ENCODE measurements around the gene ZNF674. TPM values are rescaled to one million over a fixed set of nuclear protein-coding genes. Genes with fewer than 3 reads are reported as not detected.
"Not testable (repeated sequence)": the region's sequence is repeated elsewhere in the genome, so short reads cannot be mapped to it uniquely, and the experiment has no call there.

Gene ZNF674
- total RNA-seq, 1 donor from 2014 or later: 4.7 TPM

GRCh38 chrX:46571423-46572339, 26.5 kb upstream of the ZNF674 start:
- intact Hi-C loops (cut with micrococcal nuclease): no loop called here

GRCh38 chrX:46569621-46570020, 24.4 kb upstream of the ZNF674 start:
- intact Hi-C loops (cut with micrococcal nuclease): no loop called here

- intact Hi-C loops (cut with micrococcal nuclease): no loop called here
Observed at GRCh38 chrX:46567388-46567787, 22.2 kb upstream of the ZNF674 start.

GRCh38 chrX:46561824-46562657, 16.8 kb upstream of the ZNF674 start:
- intact Hi-C loops (cut with micrococcal nuclease): no loop called here

- intact Hi-C loops (cut with micrococcal nuclease): no loop called here
Observed at GRCh38 chrX:46559062-46559461, 13.8 kb upstream of the ZNF674 start.

- intact Hi-C loops (cut with micrococcal nuclease): loop anchor here (2.0 kb wide), 1 partner anchor 242 kb away; no protein-coding TSS in a partner anchor
Observed at GRCh38 chrX:46554942-46555341, 9.7 kb upstream of the ZNF674 start.

GRCh38 chrX:46553935-46554334, 8.7 kb upstream of the ZNF674 start:
- intact Hi-C loops (cut with micrococcal nuclease): loop anchor here (2.0 kb wide), 1 partner anchor 243 kb away; no protein-coding TSS in a partner anchor

- intact Hi-C loops (cut with micrococcal nuclease): no loop called here
Observed at GRCh38 chrX:46551494-46552128, 6.4 kb upstream of the ZNF674 start.

GRCh38 chrX:46549914-46550313, 4.7 kb upstream of the ZNF674 start:
- intact Hi-C loops (cut with micrococcal nuclease): loop anchor here (5.0 kb wide), 1 partner anchor 137 kb away; no protein-coding TSS in a partner anchor

GRCh38 chrX:46547857-46548256, 2.6 kb upstream of the ZNF674 start:
- intact Hi-C loops (cut with micrococcal nuclease): loop anchor here (5.0 kb wide), 1 partner anchor 139 kb away; no protein-coding TSS in a partner anchor

GRCh38 chrX:46544527-46544926, 694 bp downstream of the ZNF674 start:
- intact Hi-C loops (cut with micrococcal nuclease): not testable (repeated sequence)

- intact Hi-C loops (cut with micrococcal nuclease): no loop called here
Observed at GRCh38 chrX:46543441-46543840, 1.8 kb downstream of the ZNF674 start.

- intact Hi-C loops (cut with micrococcal nuclease): no loop called here
Observed at GRCh38 chrX:46531442-46531841, 13.8 kb downstream of the ZNF674 start.

GRCh38 chrX:46530404-46530908, 14.8 kb downstream of the ZNF674 start:
- intact Hi-C loops (cut with micrococcal nuclease): not testable (repeated sequence)

GRCh38 chrX:46529740-46530403, 15.3 kb downstream of the ZNF674 start:
- intact Hi-C loops (cut with micrococcal nuclease): not testable (repeated sequence)

- intact Hi-C loops (cut with micrococcal nuclease): not testable (repeated sequence)
Observed at GRCh38 chrX:46528640-46529039, 16.6 kb downstream of the ZNF674 start.

GRCh38 chrX:46506076-46506475, 39.1 kb downstream of the ZNF674 start:
- intact Hi-C loops (cut with micrococcal nuclease): no loop called here

- intact Hi-C loops (cut with micrococcal nuclease): no loop called here
Observed at GRCh38 chrX:46502848-46503247, 42.4 kb downstream of the ZNF674 start.

- intact Hi-C loops (cut with micrococcal nuclease): no loop called here
Observed at GRCh38 chrX:46500054-46500453, 45.2 kb downstream of the ZNF674 start.

- intact Hi-C loops (cut with micrococcal nuclease): no loop called here
Observed at GRCh38 chrX:46488712-46489111, 56.5 kb downstream of the ZNF674 start.

GRCh38 chrX:46485897-46486296, 59.3 kb downstream of the ZNF674 start:
- intact Hi-C loops (cut with micrococcal nuclease): no loop called here
